SU-DHL-6 (cell line): ENCODE results near the gene CENPL.

Source experiments
- EZH2phosphoT487 ChIP-seq: fragments of 200-600 bp; sonication (generic), shearing (Covaris generic); conservative IDR thresholded peaks from 2 replicates; pipeline ENCODE4 v1.6.1; 2018; ENCODE audit warnings: mild to moderate bottlenecking, antibody characterized with exemption, low read length, moderate library complexity, mixed read lengths
- TF ChIP-seq, protein P1 (sequence below): fragments of 200-600 bp; sonication (generic); IDR thresholded peaks from one replicate; pipeline ENCODE4 v1.5.1; 2017; ENCODE audit warnings: antibody characterized with exemption, mild to moderate bottlenecking, low read length, moderate library complexity; ENCODE audit not compliant: insufficient read depth, poor library complexity, severe bottlenecking

DNA sequence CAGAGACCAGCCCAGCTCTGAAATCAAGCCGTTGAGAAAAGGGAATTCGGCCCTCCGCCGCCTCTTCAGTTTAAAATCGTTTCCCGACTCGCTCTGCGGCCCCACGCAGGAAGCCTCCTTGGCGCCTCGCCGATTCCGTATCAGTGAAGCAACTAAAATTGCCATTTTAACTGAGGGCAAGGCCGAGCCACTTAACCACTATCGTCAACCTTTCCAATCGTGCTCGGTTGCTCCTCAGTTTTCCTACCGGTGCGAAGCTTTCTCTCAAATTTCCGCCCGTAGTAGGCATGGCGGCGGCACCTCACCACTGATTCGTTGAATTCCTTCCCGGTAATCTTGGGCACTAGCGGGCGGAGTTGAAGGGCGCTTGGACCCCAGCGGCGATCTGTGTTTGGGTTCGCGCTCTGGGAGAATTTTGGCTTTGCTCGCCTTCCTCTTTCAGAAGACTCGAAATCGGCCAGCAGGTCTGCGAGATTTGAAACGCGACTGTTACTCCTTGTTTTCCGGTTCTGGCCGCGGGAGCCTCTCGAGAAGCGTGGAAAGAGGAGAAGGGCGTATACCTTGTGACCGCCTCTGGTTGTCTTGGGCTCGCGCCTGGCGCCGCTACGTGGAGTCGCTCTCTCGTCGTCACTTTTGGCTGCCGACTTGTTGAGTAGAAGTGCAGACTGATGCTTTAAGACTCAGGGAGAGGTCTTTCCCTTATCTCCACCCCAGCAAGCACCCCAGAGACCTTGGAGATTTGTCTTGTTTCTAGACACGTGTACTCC, at the start of gene CENPL, which contains the start of gene DARS2:
- TF ChIP-seq EZH2phosphoT487: no peak
- TF ChIP-seq, protein P1, sequence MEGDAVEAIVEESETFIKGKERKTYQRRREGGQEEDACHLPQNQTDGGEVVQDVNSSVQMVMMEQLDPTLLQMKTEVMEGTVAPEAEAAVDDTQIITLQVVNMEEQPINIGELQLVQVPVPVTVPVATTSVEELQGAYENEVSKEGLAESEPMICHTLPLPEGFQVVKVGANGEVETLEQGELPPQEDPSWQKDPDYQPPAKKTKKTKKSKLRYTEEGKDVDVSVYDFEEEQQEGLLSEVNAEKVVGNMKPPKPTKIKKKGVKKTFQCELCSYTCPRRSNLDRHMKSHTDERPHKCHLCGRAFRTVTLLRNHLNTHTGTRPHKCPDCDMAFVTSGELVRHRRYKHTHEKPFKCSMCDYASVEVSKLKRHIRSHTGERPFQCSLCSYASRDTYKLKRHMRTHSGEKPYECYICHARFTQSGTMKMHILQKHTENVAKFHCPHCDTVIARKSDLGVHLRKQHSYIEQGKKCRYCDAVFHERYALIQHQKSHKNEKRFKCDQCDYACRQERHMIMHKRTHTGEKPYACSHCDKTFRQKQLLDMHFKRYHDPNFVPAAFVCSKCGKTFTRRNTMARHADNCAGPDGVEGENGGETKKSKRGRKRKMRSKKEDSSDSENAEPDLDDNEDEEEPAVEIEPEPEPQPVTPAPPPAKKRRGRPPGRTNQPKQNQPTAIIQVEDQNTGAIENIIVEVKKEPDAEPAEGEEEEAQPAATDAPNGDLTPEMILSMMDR: no peak
